Astrocyte (in vitro differentiated cells and primary cell): ENCODE results near the gene ZNF341. TPM values are rescaled to one million over a fixed set of nuclear protein-coding genes. Genes with fewer than 3 reads are reported as not detected.

Experiments
- DNase-seq: peaks from one replicate; pipeline ENCODE4 v3.0.0-alpha.2; 2010; ENCODE audit warnings: low read depth
- FAIRE-seq: peaks from 2 replicates; lab custom pipeline; 2011; peaks lifted over from hg19 to GRCh38; lab: Jason Lieb, UNC
- H2AFZ ChIP-seq: 2 replicates; pipeline ENCODE4 v1.6.0; 2012; ENCODE audit warnings: low read depth, low read length, inconsistent platforms
- H3K27ac ChIP-seq: 2 replicates; pipeline ENCODE4 v1.5.1; 2011; ENCODE audit warnings: low read depth, low read length, inconsistent platforms
- H3K27me3 ChIP-seq: 2 replicates; pipeline ENCODE4 v1.6.0; 2011; ENCODE audit warnings: low read length, inconsistent platforms; ENCODE audit not compliant: insufficient read depth
- H3K36me3 ChIP-seq: 2 replicates; pipeline ENCODE4 v1.5.1; 2011; ENCODE audit warnings: low read length, inconsistent platforms; ENCODE audit not compliant: insufficient read depth
- H3K4me1 ChIP-seq: 2 replicates; pipeline ENCODE4 v1.5.1; 2011; ENCODE audit warnings: low read length, inconsistent platforms; ENCODE audit not compliant: insufficient read depth
- H3K4me2 ChIP-seq: 2 replicates; pipeline ENCODE4 v1.6.0; 2012; ENCODE audit warnings: low read length, inconsistent platforms
- H3K4me3 ChIP-seq: 2 replicates; pipeline ENCODE4 v1.5.1; 2011; ENCODE audit warnings: low read depth, mild to moderate bottlenecking, low read length, inconsistent platforms; ENCODE audit not compliant: insufficient read depth
- H3K79me2 ChIP-seq: 2 replicates; pipeline ENCODE4 v1.6.0; 2012; ENCODE audit warnings: mild to moderate bottlenecking, low read length, inconsistent platforms; ENCODE audit not compliant: insufficient read depth
- H3K9ac ChIP-seq: 2 replicates; pipeline ENCODE4 v1.6.0; 2012; ENCODE audit warnings: mild to moderate bottlenecking, low read length, inconsistent platforms
- H3K9me3 ChIP-seq: 2 replicates; pipeline ENCODE4 v1.5.1; 2012; ENCODE audit warnings: low read depth, mild to moderate bottlenecking, low read length, inconsistent platforms; ENCODE audit not compliant: insufficient read depth
- H4K20me1 ChIP-seq: 2 replicates; pipeline ENCODE4 v1.6.0; 2012; ENCODE audit warnings: low read length, inconsistent platforms; ENCODE audit not compliant: insufficient read depth
- H3K27ac Mint-ChIP-seq: one replicate; pipeline ENCODE4 v1.8.0; 2021; ENCODE audit warnings: mild to moderate bottlenecking, mixed read lengths; ENCODE audit not compliant: unreplicated experiment
- H3K27me3 Mint-ChIP-seq: one replicate; pipeline ENCODE4 v1.8.0; 2021; ENCODE audit warnings: low read depth, mixed read lengths; ENCODE audit not compliant: unreplicated experiment
- H3K36me3 Mint-ChIP-seq: one replicate; pipeline ENCODE4 v1.8.0; 2021; ENCODE audit warnings: low read depth, mixed read lengths; ENCODE audit not compliant: unreplicated experiment
- H3K4me1 Mint-ChIP-seq: one replicate; pipeline ENCODE4 v1.8.0; 2021; ENCODE audit warnings: low read depth, mixed read lengths; ENCODE audit not compliant: unreplicated experiment
- H3K4me3 Mint-ChIP-seq: one replicate; pipeline ENCODE4 v1.8.0; 2021; ENCODE audit warnings: mild to moderate bottlenecking, moderate library complexity, mixed read lengths; ENCODE audit not compliant: unreplicated experiment
- H3K9me3 Mint-ChIP-seq: one replicate; pipeline ENCODE4 v1.8.0; 2021; ENCODE audit warnings: mild to moderate bottlenecking, mixed read lengths; ENCODE audit not compliant: unreplicated experiment
- CTCF ChIP-seq: IDR thresholded peaks from 2 replicates; pipeline ENCODE4 v1.5.1; 2011; ENCODE audit warnings: low read depth, mild to moderate bottlenecking, inconsistent platforms, low read length, moderate library complexity; ENCODE audit not compliant: insufficient read depth
- EZH2 ChIP-seq: IDR thresholded peaks from 2 replicates; pipeline ENCODE4 v1.6.1; 2012; ENCODE audit warnings: mild to moderate bottlenecking, low read length, inconsistent platforms; ENCODE audit not compliant: insufficient read depth
- total RNA-seq: library from RNA; stranded (reverse); gene quantifications from 2 replicates; pipeline ENCODE4 v1.2.1, GENCODE V29; 2021

The ZNF341 gene
- total RNA-seq, 1 donor from 2014 or later = 2.0 TPM

GRCh38 chr20:33733654-33734576 lies 2.1 kb downstream of the ZNF341 start:
- peaks cover 7% of the 10 kb centered on the region for H3K36me3 Mint-ChIP-seq
- Histone ChIP-seq H3K9ac (no peak overlapping the region), H3K27me3 (no peaks in the 10 kb centered on the region), H3K79me2 (peaks cover 2% of the 10 kb centered on the region), H3K4me2 (peak overlapping the region; percentile 52), H3K9me3 (peaks cover 4% of the 10 kb centered on the region), H3K4me3 (no peak overlapping the region), H3K36me3 (no peaks in the 10 kb centered on the region), H4K20me1 (no peaks in the 10 kb centered on the region), H2AFZ (no peak overlapping the region), H3K4me1 (peaks cover 9% of the 10 kb centered on the region), H3K27ac (no peak overlapping the region)
- H3K9me3 Mint-ChIP-seq = peaks cover 11% of the 10 kb centered on the region
- H3K27me3 Mint-ChIP-seq = peaks cover 2% of the 10 kb centered on the region
- DNase-seq (peak; percentile 41), FAIRE-seq (no peak)
- peak overlapping the region; percentile 5 for H3K4me3 Mint-ChIP-seq
- peaks cover 12% of the 10 kb centered on the region for H3K4me1 Mint-ChIP-seq
- no peak for TF ChIP-seq EZH2
- no peak for TF ChIP-seq CTCF
- peak overlapping the region; percentile 11 for H3K27ac Mint-ChIP-seq

DNA sequence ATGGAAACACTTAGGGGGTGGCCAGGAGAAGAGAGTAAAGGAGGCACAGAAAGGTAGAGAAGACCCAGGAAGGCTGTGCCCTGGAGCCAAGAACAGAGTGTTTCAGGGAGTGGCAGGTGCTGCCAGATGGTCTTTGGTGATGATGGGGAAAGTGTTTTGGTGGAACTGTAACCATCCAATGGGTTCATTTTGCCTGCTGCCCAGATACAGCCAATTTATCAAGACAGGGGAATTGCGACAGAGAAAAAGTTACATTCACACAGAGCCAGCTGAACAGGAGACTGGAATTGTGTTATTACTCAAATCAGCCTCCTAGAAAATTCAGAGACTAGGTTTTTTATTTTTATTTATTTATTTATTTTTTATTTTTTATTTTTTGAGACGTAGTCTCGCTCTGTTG lies 5.2 kb downstream of the ZNF341 start:
- FAIRE-seq = no peak
- H3K4me1 ChIP-seq = peaks cover 9% of the 10 kb centered on the region

More for the DNA sequence above, 5.2 kb downstream of the ZNF341 start:
- no peak overlapping the region for H3K4me2 ChIP-seq
- no peak overlapping the region for H3K4me3 ChIP-seq
- H4K20me1 ChIP-seq = no peaks in the 10 kb centered on the region
- H3K36me3 Mint-ChIP-seq = peaks cover 4% of the 10 kb centered on the region
- no peak overlapping the region for H3K27ac Mint-ChIP-seq
- H3K27me3 Mint-ChIP-seq = no peaks in the 10 kb centered on the region
- no peaks in the 10 kb centered on the region for H3K36me3 ChIP-seq
- TF ChIP-seq CTCF = no peak
- no peak for TF ChIP-seq EZH2
- no peak overlapping the region for H3K27ac ChIP-seq
- H3K4me1 Mint-ChIP-seq = peaks cover 14% of the 10 kb centered on the region
- no peak overlapping the region for H2AFZ ChIP-seq
- peaks cover 11% of the 10 kb centered on the region for H3K9me3 Mint-ChIP-seq
- peaks cover 2% of the 10 kb centered on the region for H3K79me2 ChIP-seq
- no peaks in the 10 kb centered on the region for H3K27me3 ChIP-seq
- H3K9me3 ChIP-seq = peaks cover 4% of the 10 kb centered on the region
- no peak for DNase-seq
- no peak overlapping the region for H3K4me3 Mint-ChIP-seq
- H3K9ac ChIP-seq = no peak overlapping the region
